ENCODE results near the gene ICE2.
"Not testable (repeated sequence)": the region's sequence is repeated elsewhere in the genome, so short reads cannot be mapped to it uniquely, and the experiment has no call there.

Gene ICE2

GRCh38 chr15:60405399-60405798 lies 73.5 kb downstream of the ICE2 start:
- no peak for DNase-seq

- not testable (repeated sequence) for DNase-seq
Observed at GRCh38 chr15:60404351-60404750, 74.6 kb downstream of the ICE2 start.

- DNase-seq: no peak
Observed at GRCh38 chr15:60400944-60401343, 78.0 kb downstream of the ICE2 start.

- DNase-seq: no peak
Observed at GRCh38 chr15:60399931-60400330, 79.0 kb downstream of the ICE2 start.

GRCh38 chr15:60399246-60399915 lies 79.6 kb downstream of the ICE2 start:
- DNase-seq: no peak

GRCh38 chr15:60397772-60398445 lies 81.0 kb downstream of the ICE2 start, which contains the start of gene ANXA2:
Gene ANXA2 (minus strand): TSS chr15:60397986. CDS start chr15:60386075, 11,911 bp downstream.
- DNase-seq: peak; percentile 78

- peak; percentile 33 for DNase-seq
Observed at GRCh38 chr15:60396958-60397771, 81.8 kb downstream of the ICE2 start.

- DNase-seq: no peak
Observed at GRCh38 chr15:60396560-60396957, 82.4 kb downstream of the ICE2 start.

GRCh38 chr15:60396100-60396499 lies 82.8 kb downstream of the ICE2 start:
- no peak for DNase-seq

GRCh38 chr15:60395276-60396011 lies 83.5 kb downstream of the ICE2 start:
- no peak for DNase-seq

- DNase-seq: no peak
Observed at GRCh38 chr15:60394689-60395097, 84.2 kb downstream of the ICE2 start.

- DNase-seq: no peak
Observed at GRCh38 chr15:60392986-60393790, 85.8 kb downstream of the ICE2 start.

- no peak for DNase-seq
Observed at GRCh38 chr15:60392601-60392985, 86.3 kb downstream of the ICE2 start.

- no peak for DNase-seq
Observed at GRCh38 chr15:60391722-60392315, 87.1 kb downstream of the ICE2 start.

GRCh38 chr15:60390871-60391501 lies 88.0 kb downstream of the ICE2 start:
- no peak for DNase-seq

- DNase-seq: no peak
Observed at GRCh38 chr15:60390231-60390630, 88.7 kb downstream of the ICE2 start.

- no peak for DNase-seq
Observed at GRCh38 chr15:60389261-60390077, 89.5 kb downstream of the ICE2 start.

- DNase-seq: no peak
Observed at GRCh38 chr15:60387321-60387720, 91.6 kb downstream of the ICE2 start.

GRCh38 chr15:60386615-60387014 lies 92.3 kb downstream of the ICE2 start:
- DNase-seq: no peak

Measured in activated gamma-delta T cell (primary cell).